Activated CD4-positive, CD25-positive, alpha-beta regulatory T cell treated with anti-CD3 and anti-CD28 coated beads, Interleukin-2, amount 50 U/mL, for 16 hours (primary cell): Measurements from ENCODE around the gene DGCR8.

Experiments
- DNase-seq: peaks from one replicate; pipeline ENCODE4 v3.0.0-alpha.2; 2020; ENCODE audit warnings: low read depth, low spot score

The DGCR8 gene

DNA sequence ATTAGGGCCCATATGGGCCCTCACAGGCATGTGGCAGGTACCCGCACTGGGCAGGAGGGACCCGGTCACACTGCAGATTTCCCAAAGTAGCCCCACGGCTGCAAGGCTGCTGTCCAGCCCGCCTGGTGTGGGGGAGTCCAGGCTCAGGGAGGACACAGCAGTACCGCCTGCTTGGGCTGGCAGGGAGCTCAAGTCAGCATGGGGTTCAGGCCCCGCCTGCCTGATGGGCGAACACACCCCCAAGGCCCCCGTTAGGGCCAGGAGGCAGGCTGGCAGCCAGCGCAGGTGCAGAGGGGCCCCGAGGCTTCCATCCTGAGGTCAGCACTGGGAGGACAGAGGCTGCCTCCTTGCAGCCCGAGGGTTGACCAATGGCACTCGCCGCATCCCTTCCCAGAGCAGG lies 57.1 kb downstream of the DGCR8 start:
- DNase-seq, result no peak

DNA sequence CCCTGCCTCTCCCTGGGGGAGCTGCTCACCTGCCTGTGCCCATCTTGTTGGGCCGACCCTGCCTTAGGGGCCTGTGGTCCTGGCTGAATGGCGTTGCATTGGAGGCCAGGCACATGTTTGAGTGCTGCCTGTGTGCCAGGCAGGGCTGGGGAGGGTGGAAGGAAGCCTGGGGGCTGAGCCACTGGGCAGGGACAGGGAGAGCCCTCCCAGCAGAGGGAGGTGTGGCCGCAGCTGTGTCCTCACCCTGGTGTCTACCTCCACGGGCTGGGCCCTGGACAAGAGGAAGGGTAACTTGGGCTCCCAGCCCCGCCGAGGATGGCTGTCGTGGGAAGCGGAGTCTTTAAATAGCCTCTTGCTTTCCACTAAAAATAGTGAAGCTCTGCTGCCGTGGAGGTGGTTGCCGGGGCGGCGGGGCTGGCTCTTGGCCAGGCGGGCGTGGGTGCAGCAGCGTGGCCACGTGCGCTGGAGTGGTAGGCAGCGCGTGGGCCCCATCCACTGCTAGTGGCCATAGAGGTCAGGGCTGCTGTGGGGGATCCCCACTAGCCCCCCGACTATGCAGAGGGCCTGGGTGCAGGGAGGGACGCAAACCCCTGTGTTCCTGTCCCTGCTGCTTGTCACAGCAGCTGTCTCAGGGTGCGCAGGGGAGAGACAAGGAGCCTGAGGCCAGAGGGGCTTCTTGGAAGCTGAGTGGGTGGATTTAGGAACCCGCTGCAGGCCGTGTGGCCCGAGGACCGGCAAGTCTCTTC lies 57.8 kb downstream of the DGCR8 start:
- no peak for DNase-seq

DNA sequence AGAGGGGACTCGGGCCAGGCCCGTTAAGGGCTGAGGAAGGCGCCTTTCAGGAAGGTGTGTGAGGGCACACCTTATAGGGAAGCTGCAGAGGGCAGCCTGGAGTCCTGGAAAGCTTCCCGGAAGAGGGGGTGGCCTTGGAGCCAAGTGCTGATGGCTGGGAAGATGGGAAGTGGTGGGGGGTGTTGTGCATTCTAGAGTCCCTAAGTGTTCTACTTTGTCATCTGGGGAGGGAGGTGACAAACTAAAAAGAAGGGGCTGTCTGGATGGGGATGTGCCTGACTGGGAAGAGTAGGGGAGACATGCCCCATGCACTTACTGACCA lies 58.3 kb downstream of the DGCR8 start:
- DNase-seq, result no peak

DNA sequence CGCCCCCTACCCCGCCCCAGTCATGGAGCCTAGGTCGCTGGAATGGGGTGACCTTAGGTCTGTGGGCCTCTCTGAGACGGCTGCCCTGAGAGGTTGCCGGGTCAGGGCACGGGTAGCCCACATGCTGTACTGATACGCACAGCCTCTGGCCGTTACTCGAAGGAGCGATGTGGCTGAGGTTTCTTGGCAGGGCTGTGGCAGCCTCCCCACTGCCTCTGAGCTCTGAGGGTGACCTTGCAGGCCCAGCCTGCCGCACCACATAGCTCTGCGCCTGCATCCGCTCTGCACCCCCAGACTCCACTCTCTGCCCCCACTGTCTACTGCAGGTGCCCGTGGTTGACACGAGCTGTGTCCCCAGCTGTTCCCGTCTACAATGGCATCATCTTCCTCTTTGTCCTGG lies 58.8 kb downstream of the DGCR8 start:
- DNase-seq, result no peak

DNA sequence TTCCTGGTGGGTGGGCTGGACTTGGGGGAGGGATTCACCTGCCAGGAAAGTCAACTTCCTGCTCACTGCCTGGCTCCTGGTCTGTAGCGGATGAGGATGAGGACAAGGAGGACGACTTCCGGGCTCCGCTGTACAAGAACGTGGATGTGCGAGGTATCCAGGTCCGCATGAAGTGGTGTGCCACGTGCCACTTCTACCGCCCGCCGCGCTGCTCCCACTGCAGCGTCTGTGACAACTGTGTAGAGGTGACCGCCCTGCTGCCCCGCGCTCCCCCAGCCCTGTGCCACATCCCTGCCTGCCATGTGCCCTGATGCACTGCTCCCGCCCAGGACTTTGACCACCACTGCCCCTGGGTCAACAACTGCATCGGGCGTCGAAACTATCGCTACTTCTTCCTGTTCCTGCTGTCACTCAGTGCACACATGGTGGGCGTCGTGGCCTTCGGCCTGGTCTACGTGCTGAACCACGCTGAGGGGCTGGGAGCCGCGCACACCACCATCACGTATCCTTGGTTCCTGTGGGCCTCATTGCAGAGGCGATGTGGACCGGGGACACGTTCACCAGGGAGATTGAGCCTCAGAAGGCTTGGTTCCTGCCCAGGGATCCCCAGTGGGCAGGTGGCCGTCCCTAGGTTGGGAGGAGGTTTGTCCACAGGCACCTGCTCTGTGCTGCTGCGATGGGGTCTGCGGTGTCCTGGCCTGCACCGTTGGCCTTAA lies 59.5 kb downstream of the DGCR8 start:
- no peak for DNase-seq

DNA sequence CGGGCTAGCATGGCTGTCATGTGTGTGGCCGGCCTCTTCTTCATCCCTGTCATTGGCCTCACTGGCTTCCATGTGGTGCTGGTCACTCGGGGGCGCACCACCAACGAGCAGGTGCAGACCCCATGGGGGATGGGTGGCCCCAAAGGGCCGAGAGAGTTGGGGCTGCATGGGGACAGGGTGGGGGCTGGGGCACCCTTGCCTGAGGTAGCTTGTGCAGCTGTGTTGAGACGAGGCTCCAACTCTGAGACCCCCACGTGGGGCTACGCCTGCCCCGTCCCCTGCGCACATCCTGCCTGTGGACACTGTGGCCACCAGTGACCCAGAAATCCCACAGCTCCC lies 60.0 kb downstream of the DGCR8 start:
- DNase-seq, result no peak

DNA sequence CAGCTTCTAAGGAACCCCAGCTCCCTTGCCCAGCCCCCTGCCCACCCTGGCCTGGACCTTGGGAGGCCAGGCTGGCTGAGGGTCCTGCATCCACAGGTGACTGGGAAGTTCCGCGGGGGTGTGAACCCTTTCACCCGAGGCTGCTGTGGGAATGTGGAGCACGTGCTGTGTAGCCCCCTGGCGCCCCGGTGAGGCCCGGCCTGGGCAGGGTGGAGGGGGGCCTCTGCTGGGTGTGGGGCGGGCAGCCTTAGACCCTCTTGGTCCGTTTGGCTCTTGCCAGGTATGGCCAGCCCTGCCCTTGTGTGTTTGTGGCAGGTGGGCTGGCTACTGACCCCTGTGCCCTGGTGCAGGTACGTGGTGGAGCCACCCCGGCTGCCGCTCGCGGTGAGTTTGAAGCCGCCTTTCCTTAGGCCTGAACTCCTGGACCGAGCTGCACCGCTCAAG lies 60.5 kb downstream of the DGCR8 start:
- no peak for DNase-seq

DNA sequence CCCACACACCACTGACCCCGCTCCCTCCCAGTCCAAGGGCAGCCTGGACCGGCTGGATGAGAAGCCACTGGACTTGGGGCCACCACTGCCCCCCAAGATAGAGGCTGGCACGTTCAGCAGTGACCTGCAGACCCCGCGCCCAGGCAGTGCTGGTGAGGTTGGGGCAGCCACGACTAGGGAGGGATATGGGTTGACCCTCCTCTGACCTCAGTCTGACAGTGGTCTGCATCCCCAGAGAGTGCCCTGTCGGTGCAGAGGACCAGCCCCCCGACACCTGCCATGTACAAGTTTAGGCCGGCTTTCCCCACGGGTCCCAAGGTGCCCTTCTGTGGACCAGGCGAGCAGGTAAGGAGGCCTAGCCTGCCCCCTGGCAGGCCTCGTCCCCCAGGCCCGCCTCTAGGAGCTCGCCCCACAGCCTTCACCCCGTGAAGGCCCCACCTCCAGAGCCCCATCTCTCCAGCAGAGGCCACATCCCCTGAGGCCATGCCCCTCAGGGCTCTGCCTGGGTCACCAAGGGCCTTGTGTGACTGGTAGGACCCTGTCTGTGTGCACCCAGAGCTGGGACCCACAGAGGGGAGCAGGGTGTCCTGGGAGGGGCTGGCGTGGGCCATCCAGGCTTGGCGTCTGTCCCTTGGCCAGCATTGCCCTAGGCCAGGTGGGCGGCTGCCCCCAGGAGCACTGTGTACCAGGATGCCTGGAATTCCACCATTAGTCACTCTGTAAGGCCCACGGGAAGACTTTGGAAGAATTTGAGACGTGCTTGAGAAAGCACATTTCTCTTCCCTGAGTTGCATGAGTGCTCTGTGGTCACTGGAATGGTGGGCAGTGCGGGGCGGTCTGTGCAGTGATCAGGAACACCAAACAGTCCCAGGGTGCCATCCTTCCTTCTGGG lies 61.4 kb downstream of the DGCR8 start:
- DNase-seq, result no peak

DNA sequence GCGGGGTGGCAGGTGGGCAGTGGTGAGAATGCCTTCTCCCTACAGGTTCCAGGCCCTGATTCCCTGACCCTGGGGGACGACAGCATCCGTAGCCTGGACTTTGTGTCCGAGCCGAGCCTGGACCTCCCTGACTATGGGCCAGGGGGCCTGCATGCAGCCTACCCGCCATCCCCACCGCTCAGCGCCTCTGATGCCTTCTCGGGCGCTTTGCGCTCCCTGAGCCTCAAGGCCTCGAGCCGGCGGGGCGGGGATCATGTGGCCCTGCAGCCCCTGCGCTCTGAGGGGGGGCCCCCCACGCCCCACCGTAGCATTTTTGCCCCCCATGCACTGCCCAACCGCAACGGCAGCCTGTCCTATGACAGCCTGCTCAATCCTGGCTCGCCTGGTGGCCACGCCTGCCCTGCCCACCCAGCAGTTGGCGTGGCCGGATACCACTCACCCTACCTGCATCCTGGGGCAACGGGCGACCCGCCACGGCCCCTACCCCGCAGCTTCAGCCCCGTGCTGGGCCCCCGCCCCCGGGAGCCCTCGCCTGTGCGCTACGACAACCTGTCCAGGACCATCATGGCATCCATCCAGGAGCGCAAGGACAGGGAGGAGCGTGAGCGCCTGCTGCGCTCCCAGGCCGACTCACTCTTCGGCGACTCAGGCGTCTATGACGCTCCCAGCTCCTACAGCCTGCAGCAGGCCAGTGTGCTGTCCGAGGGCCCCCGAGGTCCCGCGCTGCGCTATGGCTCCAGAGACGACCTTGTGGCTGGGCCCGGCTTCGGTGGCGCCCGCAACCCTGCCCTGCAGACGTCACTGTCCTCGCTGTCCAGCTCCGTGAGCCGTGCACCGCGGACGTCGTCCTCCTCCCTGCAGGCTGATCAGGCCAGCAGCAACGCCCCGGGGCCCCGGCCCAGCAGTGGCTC lies 62.9 kb downstream of the DGCR8 start:
- DNase-seq, result no peak

DNA sequence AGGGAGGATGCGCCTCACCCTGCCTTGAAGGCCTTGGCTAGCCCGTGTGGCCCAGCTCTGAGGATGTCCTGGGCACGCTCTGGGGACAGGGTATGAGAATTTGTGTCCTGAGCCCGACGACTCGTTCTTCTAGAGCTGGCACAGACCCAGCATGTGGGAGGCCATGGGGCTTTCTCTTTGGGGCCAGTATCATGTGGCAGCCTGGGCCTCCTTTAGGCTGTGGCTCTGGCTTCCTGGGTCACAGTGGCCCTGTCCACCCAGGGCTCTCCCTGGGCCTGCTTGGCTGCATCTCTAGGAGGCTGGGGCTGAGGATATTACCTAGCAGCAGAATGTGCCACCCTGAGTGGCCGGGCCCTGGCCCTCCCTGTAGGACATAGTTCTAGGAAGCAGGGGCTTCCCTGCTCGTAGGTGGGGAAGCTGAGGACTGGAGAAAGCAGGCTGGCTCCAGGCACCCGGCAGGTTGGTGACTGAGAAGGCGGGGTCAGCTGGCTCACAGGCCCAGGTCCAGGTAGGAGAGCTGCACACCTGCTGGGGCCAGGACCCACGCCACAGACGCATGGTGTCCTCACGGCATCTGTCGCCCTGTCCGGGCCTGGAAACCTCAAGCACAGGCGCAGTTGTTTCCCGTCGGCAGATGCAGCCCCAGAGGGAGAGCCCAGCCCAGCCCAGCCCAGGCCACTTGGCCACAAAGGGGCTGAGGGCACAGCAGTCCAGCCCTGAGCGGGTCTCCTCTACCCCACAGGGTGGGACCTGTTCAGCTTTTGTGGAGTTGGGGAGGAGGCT lies 64.0 kb downstream of the DGCR8 start:
- DNase-seq, result no peak

DNA sequence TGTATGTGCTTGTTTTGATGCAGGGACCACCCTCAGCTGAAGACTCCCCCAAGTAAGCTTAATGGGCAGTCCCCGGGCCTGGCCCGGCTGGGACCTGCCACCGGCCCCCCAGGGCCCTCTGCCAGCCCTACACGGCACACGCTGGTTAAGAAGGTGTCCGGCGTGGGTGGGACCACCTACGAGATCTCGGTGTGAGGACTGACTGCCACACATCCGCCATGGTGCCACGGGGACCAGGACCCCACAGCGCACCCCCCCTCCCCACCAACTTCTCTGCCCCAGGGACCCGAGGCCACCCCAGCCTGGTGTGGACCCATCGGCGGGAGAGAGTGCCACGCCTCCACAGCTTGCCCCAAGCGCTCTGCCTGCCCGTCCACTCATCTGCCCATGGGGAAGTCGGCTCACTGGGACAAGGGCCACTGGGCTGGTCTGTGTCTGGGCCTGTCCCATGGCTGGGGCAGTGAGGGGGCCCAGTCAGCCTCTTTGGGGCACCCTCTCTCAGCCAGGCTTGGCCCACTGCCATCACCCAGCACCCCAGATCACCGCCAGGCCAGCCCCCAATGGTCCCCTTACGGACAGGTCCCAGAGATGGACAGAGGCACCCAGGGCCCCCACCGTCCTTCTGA lies 65.3 kb downstream of the DGCR8 start:
- DNase-seq, result no peak

DNA sequence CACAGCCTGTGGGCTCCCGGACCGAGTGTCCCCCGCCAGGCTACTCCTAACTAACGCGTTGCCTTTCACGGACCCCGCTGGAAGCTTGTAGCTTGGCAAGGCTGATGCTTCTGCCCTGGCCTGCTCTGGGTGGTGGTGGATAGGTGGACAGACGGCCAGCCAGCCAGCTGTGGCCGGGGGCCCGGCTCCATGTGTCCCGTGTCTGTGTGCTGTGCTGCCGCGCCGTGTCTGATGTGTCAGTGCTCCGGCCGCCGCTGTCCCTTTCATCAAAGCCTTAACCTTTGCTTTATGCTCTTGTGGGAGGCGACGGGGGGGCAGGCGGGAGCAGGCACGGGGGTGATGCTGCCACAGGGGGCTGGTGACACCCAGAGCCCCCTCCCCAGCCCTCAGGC lies 65.8 kb downstream of the DGCR8 start:
- no peak for DNase-seq

DNA sequence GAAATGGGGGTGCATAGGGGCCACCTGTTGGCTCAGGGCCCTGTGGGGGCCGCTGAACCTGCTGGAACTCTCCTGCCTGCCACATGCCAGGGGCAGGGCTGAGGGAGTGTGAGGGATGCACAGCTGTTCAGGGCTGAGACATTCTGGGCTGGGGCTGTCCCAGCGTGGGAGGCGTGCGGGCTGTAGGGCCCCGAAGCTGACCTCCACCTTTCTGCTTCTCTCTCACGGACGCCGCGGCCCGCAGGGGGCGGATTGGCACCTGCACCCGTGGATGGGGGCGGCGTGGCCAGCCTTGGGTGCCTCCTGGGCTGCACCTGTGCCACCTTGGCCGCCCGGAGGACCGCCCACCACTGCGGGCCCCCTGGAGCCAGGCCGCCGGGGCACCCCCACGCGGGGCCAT lies 66.7 kb downstream of the DGCR8 start:
- no peak for DNase-seq

DNA sequence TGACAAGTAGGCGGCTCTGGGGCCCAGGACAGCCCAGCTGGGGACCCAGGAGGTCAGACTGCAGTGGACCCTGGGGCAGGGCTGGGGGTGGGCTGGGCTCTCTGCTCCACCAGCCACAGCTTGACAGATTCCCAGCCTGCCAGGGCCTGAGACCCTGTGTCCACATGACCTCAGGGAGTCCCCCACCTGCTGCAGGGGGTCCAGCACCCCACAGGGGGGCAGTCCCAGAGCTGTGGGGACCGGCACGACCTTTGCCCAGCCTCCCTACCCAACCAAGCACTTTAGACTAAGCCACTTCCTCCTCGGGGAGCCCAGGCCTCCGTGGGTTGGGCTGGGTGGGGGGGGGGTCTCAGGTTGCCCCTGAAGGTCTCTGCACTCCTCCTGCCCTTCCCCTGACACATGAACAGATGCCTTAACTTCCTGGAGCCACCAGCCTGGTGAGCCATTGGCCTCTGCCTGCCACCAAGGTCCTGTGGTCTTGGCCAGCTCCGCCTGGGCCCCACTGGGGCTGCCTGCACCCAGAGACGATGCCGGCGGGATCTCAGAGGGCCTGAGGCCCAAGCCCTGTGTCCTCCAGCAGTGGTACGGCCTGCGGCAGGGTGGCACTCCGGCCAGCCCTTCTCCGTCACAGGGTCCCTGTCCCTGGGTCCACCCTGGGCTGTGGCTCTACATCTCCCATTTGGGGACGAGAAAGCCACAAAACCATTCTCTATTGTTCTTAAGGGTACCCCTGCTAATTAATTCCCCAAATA lies 67.4 kb downstream of the DGCR8 start:
- DNase-seq, result no peak

DNA sequence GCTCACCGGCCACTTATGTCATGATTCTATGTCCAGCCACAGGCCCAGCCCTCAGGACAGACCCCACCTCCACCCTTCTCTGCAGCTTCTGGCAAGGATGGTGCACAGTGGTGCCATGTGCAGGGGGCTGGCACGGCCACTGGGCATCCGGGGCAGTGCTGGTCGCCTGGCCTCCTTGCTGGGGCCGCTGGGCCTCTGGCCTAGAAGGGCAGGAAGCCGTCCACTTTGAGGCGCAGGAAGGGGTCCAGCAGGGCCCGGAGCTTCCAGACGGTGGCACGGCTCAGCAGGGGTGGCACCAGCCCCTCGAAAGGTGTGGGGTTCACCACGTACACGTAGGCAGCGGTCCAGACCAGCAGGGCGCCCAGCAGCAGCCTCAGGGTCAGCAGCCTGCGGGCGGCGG lies 68.4 kb downstream of the DGCR8 start:
- DNase-seq, result no peak

DNA sequence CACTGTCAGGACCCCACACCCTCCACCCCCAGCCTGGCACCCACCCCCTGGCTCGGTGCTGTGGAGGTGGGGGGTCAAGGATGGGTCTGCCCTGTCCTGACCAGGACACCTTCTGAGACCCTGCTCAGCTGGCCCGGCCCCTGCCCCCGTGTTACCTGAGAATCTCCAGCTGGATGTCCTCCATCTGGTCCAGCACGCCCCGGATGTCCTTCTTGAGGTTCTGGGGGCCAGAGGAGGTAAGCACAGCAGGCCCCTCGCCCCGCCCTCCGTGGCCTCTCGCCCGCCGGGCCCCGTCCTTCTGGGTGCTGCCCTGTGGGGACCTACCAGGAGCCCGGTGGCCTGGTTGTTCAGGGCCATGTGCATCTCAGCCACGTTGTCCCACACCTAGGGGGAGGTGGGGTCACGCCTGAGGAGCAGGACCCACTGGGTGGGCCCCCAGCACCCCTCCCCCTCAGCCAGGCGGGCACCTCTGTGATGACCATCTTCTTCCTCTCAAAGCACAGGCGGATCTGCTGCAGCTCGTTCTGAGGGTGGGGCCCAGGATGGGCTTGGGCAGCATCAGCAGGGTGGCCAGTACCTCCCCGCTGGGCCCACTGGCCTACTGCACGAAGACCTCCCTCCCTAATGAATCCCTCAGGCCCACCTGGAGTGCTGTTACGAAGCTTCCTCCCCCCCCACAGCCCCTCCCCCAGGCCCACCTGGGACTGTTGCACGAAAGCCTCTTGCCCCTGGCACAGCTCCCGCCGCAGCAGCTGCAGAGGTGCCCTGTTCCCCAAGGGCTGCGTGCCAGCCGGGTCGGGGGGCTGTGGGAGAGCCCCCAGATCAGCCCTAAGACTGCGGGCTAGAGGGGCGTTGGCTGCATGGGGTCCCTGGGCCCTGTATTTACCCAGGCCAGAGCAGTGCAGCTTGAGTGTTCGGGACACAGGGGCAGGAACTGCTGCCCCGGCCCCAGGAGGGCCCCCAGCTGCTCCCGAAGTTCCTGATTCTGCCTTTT lies 69.5 kb downstream of the DGCR8 start:
- no peak for DNase-seq

DNA sequence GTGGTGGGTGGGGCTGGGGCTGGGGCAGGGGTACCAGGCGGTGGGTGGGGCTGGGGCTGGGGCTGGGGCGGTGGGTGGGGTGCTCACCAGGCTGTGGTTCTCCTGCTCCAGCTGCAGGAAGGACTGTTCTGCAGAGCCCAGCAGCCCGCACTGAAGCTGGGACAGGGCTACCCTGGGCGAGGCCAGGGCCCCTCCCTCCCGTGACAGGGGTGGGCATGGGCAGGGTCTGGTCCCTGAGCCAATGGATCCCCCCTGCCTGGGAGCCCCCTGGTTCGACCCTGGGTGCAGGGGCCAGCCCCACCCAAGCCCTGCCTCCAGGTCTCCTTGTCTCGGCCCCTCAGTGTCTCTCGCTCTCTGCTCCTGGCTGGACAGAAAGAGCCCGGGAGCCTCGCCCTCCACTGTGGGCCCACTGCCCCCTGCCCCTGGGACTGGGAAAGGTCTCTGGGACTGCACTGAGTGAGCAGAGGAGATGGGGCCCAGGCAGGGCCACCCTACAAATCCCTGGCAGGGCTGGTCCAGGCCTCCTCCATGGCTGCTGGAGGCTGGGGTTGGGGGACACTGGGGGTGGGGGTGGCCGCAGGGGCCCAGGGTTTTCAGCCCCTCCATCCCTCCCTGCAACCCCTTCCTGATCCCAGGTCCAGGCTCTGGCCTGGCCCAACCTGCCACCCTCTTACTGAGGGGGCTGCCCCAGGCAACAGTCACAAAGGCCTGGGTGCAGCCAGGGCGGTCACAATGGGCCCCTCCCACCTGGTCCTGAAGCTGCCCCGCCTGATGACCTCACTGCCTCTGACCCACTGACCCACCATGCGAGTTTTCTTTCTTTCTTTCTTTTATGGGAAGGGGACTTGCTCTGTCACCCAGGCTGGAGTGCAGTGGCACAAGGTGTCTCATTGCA lies 70.6 kb downstream of the DGCR8 start, which contains the start of gene CCDC188:
CCDC188 (minus strand) TSS at position 675 of the 895 bp plus-strand sequence; CDS start at position 606, 69 bp downstream.
- DNase-seq, result no peak
